Renal cortical epithelial cell (primary cell): ENCODE data around the gene MRPL20. TPM values are rescaled to one million over a fixed set of nuclear protein-coding genes. Genes with fewer than 3 reads are reported as not detected.

Experiments
- DNase-seq: peaks from one replicate; pipeline ENCODE4 v3.0.0-alpha.2; 2011; ENCODE audit warnings: low read depth
- total RNA-seq: library from RNA; depleted of rRNA; stranded (reverse); fragments of >200 nt; gene quantifications from 2 replicates; pipeline ENCODE4 v1.2.3, GENCODE V29; 2014

The MRPL20 gene
- total RNA-seq, 1 donor from 2014 or later, result 72.1 TPM

DNA sequence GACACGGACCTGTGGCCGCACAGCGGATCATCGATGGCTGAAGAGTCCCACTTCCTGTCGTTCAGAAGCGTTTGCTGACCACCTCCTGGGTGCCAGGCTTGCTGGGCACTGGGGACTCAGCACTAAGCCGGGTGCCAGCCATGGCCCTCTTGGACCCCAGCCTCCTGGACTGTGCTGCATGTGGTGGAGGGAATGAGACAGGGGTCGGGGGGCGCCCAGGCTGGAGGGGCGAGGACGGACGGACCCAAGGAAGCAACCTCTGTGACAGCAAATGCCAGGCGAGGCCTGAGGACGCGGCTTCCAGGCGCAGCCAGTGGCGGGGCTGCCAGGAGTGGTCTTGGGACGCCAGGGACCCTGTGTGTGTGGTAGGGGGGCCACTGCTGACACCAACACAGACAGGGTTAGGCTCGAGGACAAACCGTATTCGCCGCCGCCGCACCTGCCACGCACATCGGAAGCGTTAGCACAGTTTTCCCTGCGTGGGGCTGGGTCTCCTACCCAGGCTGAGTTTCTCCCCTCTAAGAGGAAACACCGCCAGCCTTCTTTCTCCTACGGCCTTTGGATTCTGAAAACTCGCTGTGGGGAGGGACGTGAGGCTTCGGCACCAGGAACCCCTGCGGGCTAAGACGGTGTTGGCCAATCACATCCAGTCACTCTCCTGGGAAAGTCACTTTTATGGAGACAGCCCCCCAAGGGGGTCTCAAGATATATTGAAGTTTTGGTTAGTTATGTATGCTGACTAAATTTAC is 45.7 kb downstream of the MRPL20 start:
- DNase-seq, result no peak

DNA sequence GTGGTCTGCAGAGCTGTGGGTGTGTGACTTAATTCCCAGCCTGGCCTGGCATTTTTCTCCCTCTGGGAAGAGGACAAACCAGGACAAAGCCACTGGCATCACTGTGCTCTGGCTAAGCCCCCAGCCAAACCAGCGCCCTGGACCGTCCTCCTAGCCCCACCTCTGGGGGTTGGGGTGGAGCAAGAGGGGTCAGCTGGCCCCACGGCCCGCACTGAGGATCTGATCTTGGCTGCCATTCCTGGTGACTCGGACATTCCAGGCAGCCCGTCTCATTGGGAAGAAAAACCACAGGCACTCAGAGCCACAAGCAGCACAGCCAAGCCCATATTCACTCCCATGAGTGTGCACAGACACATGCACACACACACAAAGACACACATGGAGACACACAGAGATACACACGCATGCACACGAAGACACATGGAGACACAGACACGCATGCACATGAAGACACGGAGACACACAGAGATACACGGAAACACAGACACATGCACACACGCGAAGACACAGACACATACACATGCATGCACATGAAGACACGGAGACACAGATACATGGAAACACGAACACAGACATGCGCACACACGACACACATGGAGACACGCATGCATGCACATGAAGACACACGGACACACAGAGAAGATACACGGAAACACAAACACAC is 46.5 kb downstream of the MRPL20 start:
- DNase-seq, result peak; percentile 87

DNA sequence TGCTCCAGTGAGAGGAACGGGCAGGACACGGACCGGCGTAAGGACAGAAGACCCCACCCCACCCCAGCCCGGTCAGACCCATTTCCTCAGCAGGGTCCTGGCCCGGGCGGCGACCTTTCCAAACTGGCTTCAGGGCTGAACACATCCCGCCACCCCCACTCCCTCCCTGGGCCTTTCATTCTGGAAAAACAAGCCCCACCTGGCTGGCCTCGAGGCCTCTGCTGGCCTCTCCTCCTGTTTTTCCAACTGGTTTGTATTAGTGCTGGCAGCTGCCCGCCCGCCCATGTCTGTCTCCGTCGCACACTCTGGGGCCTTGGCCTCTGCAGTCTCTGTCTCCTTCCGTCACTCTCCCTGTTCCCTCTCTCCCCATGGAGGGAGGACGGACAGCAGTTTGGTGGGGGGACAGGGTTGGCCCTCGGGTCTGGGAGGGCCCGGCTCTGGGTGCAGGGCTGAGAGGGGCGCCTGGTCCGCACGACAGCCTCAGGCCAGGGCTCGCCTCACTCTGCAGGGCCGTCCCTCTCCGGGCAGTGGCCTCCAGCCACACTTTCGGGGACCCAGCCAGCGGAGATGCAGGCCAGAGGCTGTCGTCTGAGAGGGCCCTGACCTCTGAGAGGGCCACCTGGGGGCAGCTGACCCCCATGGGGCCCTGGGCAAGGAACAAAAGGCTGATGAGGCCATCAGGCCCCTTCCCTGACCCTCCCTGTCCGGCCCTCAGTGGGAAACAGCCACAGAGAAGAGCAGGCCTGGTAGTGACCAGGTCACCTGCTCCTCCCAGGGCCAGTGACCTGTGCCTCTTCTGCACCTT is 47.2 kb downstream of the MRPL20 start:
- no peak for DNase-seq

DNA sequence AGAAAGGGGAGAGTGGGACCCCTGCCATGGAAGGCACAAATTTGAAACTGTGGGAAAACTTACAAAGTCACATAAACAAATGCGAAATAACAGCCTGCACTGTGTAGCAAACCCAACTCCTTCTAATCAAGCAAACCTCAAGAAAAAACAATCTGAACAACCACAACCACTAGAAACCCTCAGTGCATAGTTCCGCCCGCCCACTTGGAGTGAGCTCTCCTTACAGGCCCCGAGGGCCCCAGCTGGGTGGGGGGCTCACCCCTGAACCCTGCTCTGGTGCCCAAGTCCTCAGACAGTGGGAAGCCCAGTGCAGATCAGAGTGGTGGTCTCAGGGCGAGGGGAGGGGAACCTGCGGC is 47.8 kb downstream of the MRPL20 start:
- peak; percentile 41 for DNase-seq

DNA sequence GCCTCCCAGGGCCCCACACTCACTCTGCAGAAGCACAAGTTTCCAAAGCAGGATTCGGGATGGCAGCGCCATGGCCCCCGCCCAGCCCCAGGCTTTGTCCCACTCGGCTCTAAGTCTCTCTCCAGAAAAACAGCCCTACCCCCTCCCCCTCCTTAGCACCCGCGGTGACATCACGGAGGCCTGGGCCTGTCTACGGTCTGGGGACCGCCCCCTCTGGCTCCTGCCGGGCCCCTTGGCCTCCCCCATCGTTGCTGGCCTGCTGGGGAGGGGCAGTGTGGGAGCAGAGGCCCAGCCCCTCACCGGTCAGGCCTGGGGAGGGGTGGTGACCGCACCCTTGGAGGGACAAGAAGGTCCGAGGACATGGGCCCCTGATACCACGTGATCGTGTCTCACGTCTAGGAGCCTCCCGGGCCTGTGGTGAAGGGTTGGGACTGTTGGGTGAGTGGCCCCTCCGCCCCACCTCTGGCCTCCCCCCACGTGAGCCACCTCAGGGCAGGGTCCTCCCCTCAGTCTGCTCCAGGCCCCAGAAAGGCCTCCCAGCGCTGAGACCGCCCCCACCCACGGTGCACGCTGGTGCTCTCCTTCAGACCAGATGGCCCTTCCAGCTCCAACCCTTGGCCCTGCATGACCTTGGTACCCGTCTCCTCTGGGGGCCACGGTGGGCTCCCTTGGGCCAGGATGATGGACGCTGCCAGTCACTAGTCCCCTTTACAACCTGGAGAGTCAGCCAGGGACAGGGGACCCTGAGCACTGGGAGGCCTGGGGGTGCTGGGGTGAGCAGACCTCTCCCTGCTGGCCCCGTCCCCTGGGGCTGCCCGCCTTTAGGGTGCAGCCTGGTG is 48.4 kb downstream of the MRPL20 start, which contains the start of gene MXRA8:
TSS of gene MXRA8 (minus strand) at position 123 of the 839 bp plus-strand sequence. CDS start at position 72, 51 bp downstream.
- no peak for DNase-seq

DNA sequence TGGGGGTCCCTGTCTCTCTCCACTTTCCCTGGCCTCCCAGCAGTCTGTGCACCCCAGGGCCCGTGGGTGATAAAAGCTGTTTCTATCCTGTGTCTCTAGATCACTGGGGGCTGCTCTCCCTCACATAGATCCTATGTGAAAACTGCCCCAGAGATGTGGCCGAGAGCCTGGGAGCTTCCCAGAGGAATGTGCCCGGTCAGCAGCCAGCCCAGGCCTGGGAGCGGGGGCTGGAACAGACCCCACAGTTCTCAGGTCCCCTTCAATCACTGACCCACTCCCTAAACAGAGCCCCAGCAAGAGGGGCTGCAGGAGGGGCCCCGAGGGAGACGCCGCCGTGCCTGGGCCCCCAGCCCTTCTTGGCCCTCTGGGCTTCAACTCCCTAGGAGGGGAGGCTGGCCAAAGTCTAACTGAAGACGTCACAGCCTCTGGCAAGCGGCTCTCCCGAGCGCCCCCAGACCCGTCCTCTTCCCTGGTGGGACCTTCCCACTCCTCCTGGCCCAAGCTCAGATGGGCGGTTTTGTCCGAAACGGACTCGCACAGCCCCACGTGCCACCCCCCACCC is 49.1 kb downstream of the MRPL20 start:
- no peak for DNase-seq

DNA sequence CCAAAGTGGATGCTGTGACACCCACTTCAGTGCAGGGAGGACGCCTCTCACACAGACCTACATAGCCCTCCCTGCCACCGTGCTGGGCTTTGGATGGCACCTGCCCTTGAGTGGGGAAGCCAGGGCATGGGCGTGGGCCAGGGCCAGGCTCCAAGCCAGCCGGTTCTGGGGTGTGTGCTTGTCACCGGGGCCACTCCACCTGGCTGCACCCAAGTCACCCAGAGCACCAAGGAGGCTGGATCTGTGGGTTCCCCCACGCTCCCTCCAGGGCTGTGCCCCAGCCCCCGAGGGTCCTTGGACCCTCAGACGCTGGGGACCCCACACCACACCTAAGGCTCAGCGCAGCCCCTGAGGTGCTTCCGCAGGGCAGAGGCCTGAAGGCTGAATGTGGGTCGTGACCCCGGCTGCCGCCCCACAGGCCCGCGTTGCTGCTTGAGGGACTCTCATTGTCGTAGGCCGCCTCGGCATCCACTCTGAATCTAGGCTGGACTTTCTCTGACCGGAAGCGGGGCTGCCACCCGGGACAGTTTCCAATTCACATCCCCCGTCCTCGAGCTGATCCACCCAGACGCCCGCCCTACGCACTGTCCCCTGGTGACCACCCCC is 50.2 kb downstream of the MRPL20 start:
- DNase-seq, result no peak

DNA sequence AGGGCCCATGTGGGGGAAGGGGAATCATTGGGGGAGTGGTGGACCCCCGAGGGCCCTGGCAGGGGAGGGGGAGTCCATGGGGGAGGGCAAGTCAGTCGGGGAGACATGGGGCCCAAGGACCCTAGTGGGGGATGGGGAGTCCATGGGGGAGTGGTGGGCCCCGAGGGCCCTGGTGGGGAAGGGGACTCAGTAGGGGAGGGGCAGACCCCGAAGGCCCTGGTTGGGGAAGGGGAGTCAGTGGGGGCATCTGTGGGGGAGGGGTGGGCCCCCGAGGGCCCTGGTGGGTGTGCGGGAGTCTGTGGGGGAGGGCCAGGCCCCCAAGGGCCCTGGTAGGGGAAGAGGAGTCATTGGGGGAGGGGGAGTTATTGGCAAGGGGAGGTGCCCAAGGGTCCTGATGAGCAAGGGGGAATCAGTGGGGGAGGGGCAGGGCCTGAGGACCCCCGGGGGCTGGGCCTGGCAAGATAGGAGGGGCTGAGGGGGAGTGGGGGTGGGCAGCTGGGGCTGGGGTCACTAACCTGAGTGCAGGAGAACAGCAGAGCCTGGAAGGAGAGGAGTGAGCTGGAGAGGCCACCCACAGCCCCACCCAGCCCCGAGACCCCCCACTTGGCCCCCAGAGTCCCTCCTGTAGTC is 50.8 kb downstream of the MRPL20 start:
- DNase-seq, result no peak

DNA sequence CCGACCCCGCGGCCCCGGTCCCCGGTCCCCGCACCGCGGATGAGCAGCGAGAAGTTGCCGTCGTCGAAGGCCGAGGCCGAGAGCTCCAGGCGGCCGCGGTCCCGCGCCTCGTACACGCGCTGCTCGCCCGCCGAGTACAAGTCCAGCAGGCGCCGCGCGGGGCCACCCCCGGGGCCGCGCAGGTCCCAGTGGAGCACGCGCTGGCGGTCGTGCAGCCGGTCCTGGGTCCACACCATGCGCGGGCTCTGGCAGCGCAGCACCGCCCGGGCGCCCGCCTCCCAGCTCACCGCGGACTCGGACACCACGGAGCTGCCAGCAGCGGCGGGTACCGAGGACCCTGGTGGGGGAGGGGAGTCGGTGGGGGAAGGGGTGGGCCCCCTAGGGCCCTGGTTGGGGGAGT is 51.7 kb downstream of the MRPL20 start:
- no peak for DNase-seq

DNA sequence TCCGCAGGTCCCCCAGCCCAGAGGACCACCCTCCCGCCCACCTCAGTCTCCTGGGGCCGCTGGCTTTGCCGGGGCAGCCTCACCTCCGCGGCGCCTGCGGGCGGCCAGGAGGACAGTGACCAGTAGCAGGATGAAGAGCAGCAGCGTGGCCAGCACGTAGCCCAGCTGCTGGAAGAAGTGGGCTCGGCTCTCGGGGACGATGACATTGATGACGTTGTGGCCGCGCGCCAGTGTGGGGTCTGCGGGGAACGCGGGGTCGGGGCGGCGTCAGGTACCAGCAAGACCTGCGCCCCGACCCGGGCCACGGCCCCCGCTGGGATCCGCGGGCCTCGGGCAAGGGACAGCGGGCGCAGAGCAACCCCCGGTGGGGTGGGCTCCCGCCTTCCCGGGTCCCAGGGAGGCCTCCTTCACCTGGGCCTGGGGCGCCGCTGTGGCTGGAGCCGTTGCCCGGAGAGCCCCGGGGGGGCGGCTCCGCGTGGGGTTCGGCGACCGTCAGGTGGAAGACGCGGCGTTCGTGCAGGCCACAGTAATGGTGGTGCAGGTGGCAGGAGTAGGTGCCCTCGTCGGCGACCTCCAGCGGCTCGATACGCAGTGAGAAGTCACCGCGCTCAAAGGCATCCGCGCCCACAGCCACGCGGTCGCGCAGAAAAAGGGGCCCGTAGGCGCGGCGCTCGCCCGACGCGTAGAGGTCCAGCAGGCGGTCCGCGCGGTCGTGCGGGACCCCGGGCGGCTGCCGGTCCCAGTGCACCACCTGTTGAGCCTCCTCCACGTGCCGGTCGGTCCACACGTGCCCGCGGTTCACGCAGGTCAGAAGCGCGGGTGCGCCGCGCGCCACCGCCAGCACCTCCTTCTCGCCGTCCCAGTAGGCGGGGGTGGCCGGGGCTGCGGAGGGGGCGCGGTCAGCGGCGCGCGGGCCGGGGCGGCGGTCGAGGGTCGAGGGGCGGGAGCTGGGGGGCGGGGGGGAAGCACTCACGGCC is 52.5 kb downstream of the MRPL20 start:
- no peak for DNase-seq

DNA sequence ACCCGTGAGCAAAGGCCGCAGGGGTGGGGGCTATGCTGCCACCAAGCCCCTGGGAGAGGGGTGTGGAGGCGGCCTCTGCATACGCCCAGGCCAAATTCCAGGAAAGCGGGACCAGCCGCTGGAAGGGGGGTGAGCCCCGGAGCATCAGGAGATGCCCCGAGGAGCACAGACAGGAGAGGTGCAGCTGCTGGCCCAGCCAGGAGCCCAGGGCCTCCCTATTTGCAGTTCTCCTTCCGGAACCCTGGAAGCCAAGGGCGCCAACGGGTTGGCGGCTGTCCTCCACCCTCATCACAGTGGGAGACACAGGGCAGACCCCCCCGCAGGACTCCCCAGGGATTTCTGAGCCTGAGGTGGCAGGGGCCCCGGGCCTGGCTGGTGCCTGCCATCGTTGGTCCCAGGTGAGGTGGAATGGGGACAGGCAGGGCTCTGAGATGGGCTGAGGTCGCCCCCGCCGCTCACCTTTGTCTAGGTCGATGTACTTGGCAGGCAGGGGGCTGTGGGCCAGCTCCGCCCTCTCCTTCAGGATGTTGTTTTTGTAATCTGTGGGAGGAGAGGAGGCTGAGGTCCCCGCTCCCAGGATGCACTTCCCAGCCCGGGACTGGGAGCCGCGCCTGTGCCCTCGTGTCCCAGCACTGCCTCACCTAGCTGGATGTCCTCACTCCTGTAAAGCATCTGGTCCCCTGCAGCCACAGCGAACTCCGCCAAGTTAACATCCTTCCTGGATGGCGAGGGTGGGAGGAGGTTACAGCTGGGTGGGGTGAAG is 53.5 kb downstream of the MRPL20 start:
- DNase-seq, result no peak

DNA sequence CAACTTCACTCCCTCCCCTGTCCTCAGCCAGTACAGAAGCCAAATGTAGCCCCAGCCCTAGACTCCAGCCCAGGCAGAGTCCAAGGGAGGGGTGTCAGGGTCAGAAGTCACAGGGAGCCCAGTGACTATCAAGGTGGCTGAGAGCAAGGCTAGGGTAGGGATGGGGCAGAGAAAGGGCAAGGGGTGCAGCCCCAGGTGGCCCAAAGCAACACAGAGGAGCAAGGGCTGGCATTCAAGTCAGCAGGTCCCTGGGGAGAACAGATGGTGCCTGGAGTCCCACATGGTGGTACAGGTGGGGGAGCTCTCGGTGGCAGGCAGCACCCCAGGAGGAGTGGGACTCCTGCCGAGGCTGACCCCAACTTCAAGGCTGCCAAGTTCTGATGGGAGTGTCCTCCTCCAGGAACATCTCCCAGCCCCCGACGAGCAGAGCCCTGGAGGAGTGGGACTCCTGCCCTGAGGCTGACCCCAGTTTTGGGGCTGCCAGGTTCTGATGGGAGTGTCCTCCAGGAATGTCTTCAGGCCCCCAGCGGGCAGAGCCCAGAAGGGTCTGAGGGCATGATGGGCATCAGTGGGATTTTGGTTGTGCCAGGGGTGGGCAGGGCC is 54.2 kb downstream of the MRPL20 start:
- DNase-seq, result no peak

Other genes starting within 250 kb of the MRPL20 start
- gene TTLL10, start 233.4 kb downstream of the MRPL20 start, total RNA-seq, result 0.15 TPM in 1 of 2 replicates, not detected in the other
- gene TNFRSF18, start 200.7 kb downstream of the MRPL20 start, total RNA-seq, result 0.50 TPM in 1 of 2 replicates, not detected in the other
- not detected in 2 replicates for gene TNFRSF4, start 193.1 kb downstream of the MRPL20 start, total RNA-seq
- gene SDF4, start 175.3 kb downstream of the MRPL20 start, total RNA-seq, result 76.6 and 207 TPM in 2 replicates
- gene B3GALT6, start 175.1 kb downstream of the MRPL20 start, total RNA-seq, result 33.9 and 48.8 TPM in 2 replicates
- gene C1QTNF12, start 160.6 kb downstream of the MRPL20 start, total RNA-seq, result 0.40 TPM in 1 of 2 replicates, not detected in the other
- gene UBE2J2, start 133.4 kb downstream of the MRPL20 start, total RNA-seq, result 48.6 and 50.2 TPM in 2 replicates
- gene SCNN1D, start 126.9 kb downstream of the MRPL20 start, total RNA-seq, result 0.52 and 1.9 TPM in 2 replicates
- 24.8 and 34.6 TPM in 2 replicates for gene ACAP3, start 99.4 kb downstream of the MRPL20 start, total RNA-seq
- gene PUSL1, start 98.7 kb downstream of the MRPL20 start, total RNA-seq, result 14.2 and 24.0 TPM in 2 replicates
- gene INTS11, start 82.6 kb downstream of the MRPL20 start, total RNA-seq, result 35.8 and 57.5 TPM in 2 replicates
- 13.0 and 20.4 TPM in 2 replicates for gene CPTP, start 82.5 kb downstream of the MRPL20 start, total RNA-seq
- gene TAS1R3, start 76.0 kb downstream of the MRPL20 start, total RNA-seq, result 0.15 and 0.17 TPM in 2 replicates
- gene DVL1, start 57.9 kb downstream of the MRPL20 start, total RNA-seq, result 70.8 and 91.0 TPM in 2 replicates
- gene MXRA8, start 48.7 kb downstream of the MRPL20 start, total RNA-seq, result 24.7 and 35.6 TPM in 2 replicates
- 75.6 and 155 TPM in 2 replicates for gene AURKAIP1, start 32.1 kb downstream of the MRPL20 start, total RNA-seq
- 71.0 and 155 TPM in 2 replicates for gene CCNL2, start 8.0 kb downstream of the MRPL20 start, total RNA-seq
- gene ANKRD65, start 14.0 kb upstream of the MRPL20 start, total RNA-seq, result 0.10 and 0.17 TPM in 2 replicates
- gene VWA1, start 28.4 kb upstream of the MRPL20 start, total RNA-seq, result 14.4 and 19.1 TPM in 2 replicates
- under 0.01 and 5.2 TPM in 2 replicates for gene ATAD3C, start 42.4 kb upstream of the MRPL20 start, total RNA-seq
- 12.2 and 18.6 TPM in 2 replicates for gene ATAD3B, start 64.5 kb upstream of the MRPL20 start, total RNA-seq
- 27.0 and 42.0 TPM in 2 replicates for gene ATAD3A, start 104.9 kb upstream of the MRPL20 start, total RNA-seq
- gene TMEM240, start 133.3 kb upstream of the MRPL20 start, total RNA-seq, result 0.35 and 1.1 TPM in 2 replicates
- 78.7 and 87.2 TPM in 2 replicates for gene SSU72, start 167.6 kb upstream of the MRPL20 start, total RNA-seq
- 0.52 and 2.4 TPM in 2 replicates for gene FNDC10, start 192.8 kb upstream of the MRPL20 start, total RNA-seq
- gene MIB2, start 208.2 kb upstream of the MRPL20 start, total RNA-seq, result 32.0 and 68.2 TPM in 2 replicates
- 4.0 and 14.9 TPM in 2 replicates for gene MMP23B, start 224.9 kb upstream of the MRPL20 start, total RNA-seq